K562 (cell line): ENCODE measurements around the gene EFS. TPM values are rescaled to one million over a fixed set of nuclear protein-coding genes. Genes with fewer than 3 reads are reported as not detected.

ENCODE experiments used
- ARID1B ChIP-seq: fragments of 450-650 bp; IDR thresholded peaks from 2 replicates; pipeline ENCODE4 v1.6.1; 2016; ENCODE audit warnings: antibody characterized with exemption, mild to moderate bottlenecking, inconsistent platforms
- CAMTA2 ChIP-seq: fragments of 250-450 bp; sonication (Bioruptor Pico); conservative IDR thresholded peaks from 2 replicates; pipeline ENCODE4 v1.5.1; 2022
- CHAMP1 ChIP-seq: fragments of 450-650 bp; IDR thresholded peaks from 2 replicates; pipeline ENCODE4 v1.6.1; 2016; ENCODE audit warnings: mild to moderate bottlenecking
- CHD2 ChIP-seq: IDR thresholded peaks from 2 replicates; pipeline ENCODE4 v1.6.1; 2011; ENCODE audit warnings: low read depth, low read length
- CREM ChIP-seq: IDR thresholded peaks from 2 replicates; pipeline ENCODE4 v1.6.1; 2014; ENCODE audit warnings: antibody characterized with exemption, low read depth
- CTCF ChIP-seq, 3 experiments: IDR thresholded peaks in 2 of 3; conservative IDR thresholded peaks in 1 of 3; 2 replicates each; pipeline ENCODE4 v1.5.1; 2011 to 2012; ENCODE audit warnings: low read length in 3 of 3, mild to moderate bottlenecking in 3 of 3, control low read depth in 2 of 3, improper control_type of control experiment in 1 of 3, inconsistent platforms in 1 of 3, low read depth in 1 of 3, mixed read lengths in 1 of 3, moderate library complexity in 1 of 3; ENCODE audit not compliant: insufficient read depth in 2 of 3
- ETS2 ChIP-seq: IDR thresholded peaks from 2 replicates; pipeline ENCODE4 v1.6.1; 2016; ENCODE audit warnings: borderline replicate concordance, missing genetic modification characterization, mild to moderate bottlenecking, moderate library complexity, missing compliant biosample characterization; ENCODE audit not compliant: poor library complexity, severe bottlenecking
- MEF2D ChIP-seq: conservative IDR thresholded peaks from 2 replicates; pipeline ENCODE4 v1.6.1; 2016; ENCODE audit warnings: low read depth, missing genetic modification characterization, missing compliant biosample characterization
- POLR2B ChIP-seq: fragments of 450-650 bp; IDR thresholded peaks from 2 replicates; pipeline ENCODE4 v1.6.1; 2018; ENCODE audit warnings: low read depth; ENCODE audit not compliant: partially characterized antibody
- SMC3 ChIP-seq: conservative IDR thresholded peaks from 2 replicates; pipeline ENCODE4 v1.6.1; 2011; ENCODE audit warnings: low read depth, low read length, improper control_type of control experiment; ENCODE audit not compliant: insufficient read depth
- XRCC3 ChIP-seq: fragments of 450-650 bp; IDR thresholded peaks from 2 replicates; pipeline ENCODE4 v1.6.1; 2017; ENCODE audit warnings: mild to moderate bottlenecking, moderate library complexity
- ZEB2 ChIP-seq: fragments of 450-650 bp; IDR thresholded peaks from 2 replicates; pipeline ENCODE4 v1.6.1; 2016
- ZNF347 ChIP-seq: fragments of 450-650 bp; formaldehyde crosslinking; IDR thresholded peaks from 2 replicates; pipeline ENCODE4 v1.4.0; 2020; ENCODE audit warnings: low read depth, mild to moderate bottlenecking, moderate library complexity
- ZZZ3 ChIP-seq: fragments of 450-650 bp; IDR thresholded peaks from 2 replicates; pipeline ENCODE4 v1.6.1; 2016; ENCODE audit warnings: antibody characterized with exemption, mild to moderate bottlenecking, moderate library complexity
- polyA plus RNA-seq, 8 experiments: library from polyadenylated mRNA; depleted of rRNA in 4 of 8; stranded (reverse) in 5 of 8; unstranded in 3 of 8; fragments of >200 nt; fragmentation: Nextera tagmentation in 2 of 8; fragmentation: Illumina TruSeq in 1 of 8; extraction: Ambion mirVana in 2 of 8; extraction: Trizol in 1 of 8; gene quantifications; 2 replicates each; pipeline versions ENCODE4 v1.2.1 to v1.2.3, GENCODE V29; 2011 to 2014; ENCODE audit warnings: inconsistent platforms in 1 of 8, missing spikeins in 1 of 8
- total RNA-seq, 7 experiments: library from RNA; depleted of rRNA in 6 of 7; stranded (reverse); fragments of >200 nt in 6 of 7; fragmentation: Illumina TruSeq in 2 of 7; extraction: Trizol in 2 of 7; gene quantifications; 2 replicates each; pipeline versions ENCODE4 v1.2.1 to v1.2.3, GENCODE V29; 2011 to 2021; ENCODE audit warnings: low replicate concordance in 1 of 7
- TF ChIP-seq, protein P1 (sequence below), 2 experiments: fragments of 450-650 bp; formaldehyde crosslinking in 1 of 2; IDR thresholded peaks; 2 replicates each; pipeline versions ENCODE4 v1.4.0 to v1.6.1; 2014 to 2020; ENCODE audit warnings: mild to moderate bottlenecking in 2 of 2, borderline replicate concordance in 1 of 2, low read depth in 1 of 2

EFS gene
- total and polyA plus RNA-seq, 9 of the 15 experiments (the other 6 are each of a cell fraction or from before 2014, with no cell fraction given): 0.01 to 0.03 TPM; not detected in 7

- TF ChIP-seq, protein P1, sequence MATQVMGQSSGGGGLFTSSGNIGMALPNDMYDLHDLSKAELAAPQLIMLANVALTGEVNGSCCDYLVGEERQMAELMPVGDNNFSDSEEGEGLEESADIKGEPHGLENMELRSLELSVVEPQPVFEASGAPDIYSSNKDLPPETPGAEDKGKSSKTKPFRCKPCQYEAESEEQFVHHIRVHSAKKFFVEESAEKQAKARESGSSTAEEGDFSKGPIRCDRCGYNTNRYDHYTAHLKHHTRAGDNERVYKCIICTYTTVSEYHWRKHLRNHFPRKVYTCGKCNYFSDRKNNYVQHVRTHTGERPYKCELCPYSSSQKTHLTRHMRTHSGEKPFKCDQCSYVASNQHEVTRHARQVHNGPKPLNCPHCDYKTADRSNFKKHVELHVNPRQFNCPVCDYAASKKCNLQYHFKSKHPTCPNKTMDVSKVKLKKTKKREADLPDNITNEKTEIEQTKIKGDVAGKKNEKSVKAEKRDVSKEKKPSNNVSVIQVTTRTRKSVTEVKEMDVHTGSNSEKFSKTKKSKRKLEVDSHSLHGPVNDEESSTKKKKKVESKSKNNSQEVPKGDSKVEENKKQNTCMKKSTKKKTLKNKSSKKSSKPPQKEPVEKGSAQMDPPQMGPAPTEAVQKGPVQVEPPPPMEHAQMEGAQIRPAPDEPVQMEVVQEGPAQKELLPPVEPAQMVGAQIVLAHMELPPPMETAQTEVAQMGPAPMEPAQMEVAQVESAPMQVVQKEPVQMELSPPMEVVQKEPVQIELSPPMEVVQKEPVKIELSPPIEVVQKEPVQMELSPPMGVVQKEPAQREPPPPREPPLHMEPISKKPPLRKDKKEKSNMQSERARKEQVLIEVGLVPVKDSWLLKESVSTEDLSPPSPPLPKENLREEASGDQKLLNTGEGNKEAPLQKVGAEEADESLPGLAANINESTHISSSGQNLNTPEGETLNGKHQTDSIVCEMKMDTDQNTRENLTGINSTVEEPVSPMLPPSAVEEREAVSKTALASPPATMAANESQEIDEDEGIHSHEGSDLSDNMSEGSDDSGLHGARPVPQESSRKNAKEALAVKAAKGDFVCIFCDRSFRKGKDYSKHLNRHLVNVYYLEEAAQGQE (IDR thresholded peaks at IDR 0.05; ENCODE audit: borderline replicate concordance): peak; percentile 82
- TF ChIP-seq, protein P1 (CRISPR knock-in tag; IDR thresholded peaks at IDR 0.05; ENCODE audit: low read depth): no peak
- TF ChIP-seq CHD2 (no peak), ARID1B (no peak), MEF2D (no peak), CAMTA2 (CRISPR knock-in tag) (no peak), CHAMP1 (no peak), POLR2B (no peak), CREM (0 out of 2 replicates have a peak, but pooled peaks have one; percentile 40), SMC3 (peak; percentile 95), ZNF347 (CRISPR knock-in tag) (no peak), ZEB2 (0 out of 2 replicates have a peak, but pooled peaks have one; percentile 30), ZZZ3 (no peak), CTCF (IDR thresholded peaks at IDR 0.05 in 2 of 3, conservative IDR thresholded peaks at IDR 0.05 in 1 of 3; ENCODE audit: insufficient read depth in 2 of 3, low read depth in 1 of 3, low read length in 3 of 3) (peak; percentile 86 to 93 (median 89)), XRCC3 (no peak), ETS2 (tag) (no peak)
Measured at GRCh38 chr14:23379366-23380196, 14.6 kb upstream of the EFS start (continued).
